Measurements from ENCODE around the gene NBPF8.
"Not testable (repeated sequence)": the region's sequence is repeated elsewhere in the genome, so short reads cannot be mapped to it uniquely, and the experiment has no call there.

The NBPF8 gene

GRCh38 chr1:120414911-120415480 lies at the start of gene NBPF8:
TSS of gene NBPF8 (plus strand) at chr1:120415035. CDS start at chr1:120436523, 21,488 bp downstream.
- H3K4me3 ChIP-seq (ENCODE audit: low read depth, low read length) = peak within 1 kb of the TSS; percentile 45
- 0 out of 2 replicates have a peak, but pooled peaks have one; percentile 2 for TF ChIP-seq CTCF (IDR thresholded peaks at IDR 0.05; ENCODE audit: control insufficient read depth, extremely low read depth, insufficient read depth)
- not testable (repeated sequence) for DNase-seq (ENCODE audit: low read depth)

- not testable (repeated sequence) for DNase-seq (ENCODE audit: low read depth); H3K4me3 ChIP-seq (ENCODE audit: low read depth, low read length)
These were observed 47.1 kb upstream of the NBPF8 start for GRCh38 chr1:120367709-120368108.

- DNase-seq (ENCODE audit: low read depth); H3K4me3 ChIP-seq (ENCODE audit: low read depth, low read length): not testable (repeated sequence)
These were observed 28.2 kb upstream of the NBPF8 start for GRCh38 chr1:120386651-120387050.

- H3K4me3 ChIP-seq (ENCODE audit: low read depth, low read length); DNase-seq (ENCODE audit: low read depth): not testable (repeated sequence)
These were observed 26.2 kb upstream of the NBPF8 start for GRCh38 chr1:120388597-120389126.

GRCh38 chr1:120391365-120391764 lies 23.5 kb upstream of the NBPF8 start:
- H3K4me3 ChIP-seq (ENCODE audit: low read depth, low read length); DNase-seq (ENCODE audit: low read depth): not testable (repeated sequence)

GRCh38 chr1:120393316-120394232 lies 21.3 kb upstream of the NBPF8 start:
- not testable (repeated sequence) for H3K4me3 ChIP-seq (ENCODE audit: low read depth, low read length); DNase-seq (ENCODE audit: low read depth)

GRCh38 chr1:120405348-120405747 lies 9.5 kb upstream of the NBPF8 start:
- DNase-seq (ENCODE audit: low read depth); H3K4me3 ChIP-seq (ENCODE audit: low read depth, low read length): not testable (repeated sequence)

- peak overlapping the region; percentile 36 for H3K4me3 ChIP-seq (ENCODE audit: low read depth, low read length)
- DNase-seq (ENCODE audit: low read depth) = not testable (repeated sequence)
These were observed 384 bp upstream of the NBPF8 start for GRCh38 chr1:120414451-120414850.

- peak overlapping the region; percentile 45 for H3K4me3 ChIP-seq (ENCODE audit: low read depth, low read length)
- DNase-seq (ENCODE audit: low read depth) = peak; percentile 14
These were observed 692 bp downstream of the NBPF8 start for GRCh38 chr1:120415492-120415961.

GRCh38 chr1:120425063-120425462 lies 10.2 kb downstream of the NBPF8 start:
- H3K4me3 ChIP-seq (ENCODE audit: low read depth, low read length); DNase-seq (ENCODE audit: low read depth): not testable (repeated sequence)

GRCh38 chr1:120431626-120432025 lies 16.8 kb downstream of the NBPF8 start:
- not testable (repeated sequence) for H3K4me3 ChIP-seq (ENCODE audit: low read depth, low read length); DNase-seq (ENCODE audit: low read depth)

GRCh38 chr1:120433831-120434230 lies 19.0 kb downstream of the NBPF8 start:
- not testable (repeated sequence) for H3K4me3 ChIP-seq (ENCODE audit: low read depth, low read length); DNase-seq (ENCODE audit: low read depth)

- TF ChIP-seq CTCF (IDR thresholded peaks at IDR 0.05; ENCODE audit: control insufficient read depth, extremely low read depth, insufficient read depth) = peak; percentile 36
- DNase-seq (ENCODE audit: low read depth); H3K4me3 ChIP-seq (ENCODE audit: low read depth, low read length): not testable (repeated sequence)
These were observed 34.3 kb downstream of the NBPF8 start for GRCh38 chr1:120449124-120449523.

All from LNCaP clone FGC (cell line).